Astrocyte (in vitro differentiated cells and primary cell): ENCODE measurements around the gene B3GALT6. TPM values are rescaled to one million over a fixed set of nuclear protein-coding genes. Genes with fewer than 3 reads are reported as not detected.

Source experiments
- DNase-seq: peaks from one replicate; pipeline ENCODE4 v3.0.0-alpha.2; 2010; ENCODE audit warnings: low read depth
- FAIRE-seq: peaks from 2 replicates; lab custom pipeline; 2011; peaks lifted over from hg19 to GRCh38; lab: Jason Lieb, UNC
- H2AFZ ChIP-seq: 2 replicates; pipeline ENCODE4 v1.6.0; 2012; ENCODE audit warnings: low read depth, low read length, inconsistent platforms
- H3K27ac ChIP-seq: 2 replicates; pipeline ENCODE4 v1.5.1; 2011; ENCODE audit warnings: low read depth, low read length, inconsistent platforms
- H3K27me3 ChIP-seq: 2 replicates; pipeline ENCODE4 v1.6.0; 2011; ENCODE audit warnings: low read length, inconsistent platforms; ENCODE audit not compliant: insufficient read depth
- H3K36me3 ChIP-seq: 2 replicates; pipeline ENCODE4 v1.5.1; 2011; ENCODE audit warnings: low read length, inconsistent platforms; ENCODE audit not compliant: insufficient read depth
- H3K4me1 ChIP-seq: 2 replicates; pipeline ENCODE4 v1.5.1; 2011; ENCODE audit warnings: low read length, inconsistent platforms; ENCODE audit not compliant: insufficient read depth
- H3K4me2 ChIP-seq: 2 replicates; pipeline ENCODE4 v1.6.0; 2012; ENCODE audit warnings: low read length, inconsistent platforms
- H3K4me3 ChIP-seq: 2 replicates; pipeline ENCODE4 v1.5.1; 2011; ENCODE audit warnings: low read depth, mild to moderate bottlenecking, low read length, inconsistent platforms; ENCODE audit not compliant: insufficient read depth
- H3K79me2 ChIP-seq: 2 replicates; pipeline ENCODE4 v1.6.0; 2012; ENCODE audit warnings: mild to moderate bottlenecking, low read length, inconsistent platforms; ENCODE audit not compliant: insufficient read depth
- H3K9ac ChIP-seq: 2 replicates; pipeline ENCODE4 v1.6.0; 2012; ENCODE audit warnings: mild to moderate bottlenecking, low read length, inconsistent platforms
- H3K9me3 ChIP-seq: 2 replicates; pipeline ENCODE4 v1.5.1; 2012; ENCODE audit warnings: low read depth, mild to moderate bottlenecking, low read length, inconsistent platforms; ENCODE audit not compliant: insufficient read depth
- H4K20me1 ChIP-seq: 2 replicates; pipeline ENCODE4 v1.6.0; 2012; ENCODE audit warnings: low read length, inconsistent platforms; ENCODE audit not compliant: insufficient read depth
- H3K27ac Mint-ChIP-seq: one replicate; pipeline ENCODE4 v1.8.0; 2021; ENCODE audit warnings: mild to moderate bottlenecking, mixed read lengths; ENCODE audit not compliant: unreplicated experiment
- H3K27me3 Mint-ChIP-seq: one replicate; pipeline ENCODE4 v1.8.0; 2021; ENCODE audit warnings: low read depth, mixed read lengths; ENCODE audit not compliant: unreplicated experiment
- H3K36me3 Mint-ChIP-seq: one replicate; pipeline ENCODE4 v1.8.0; 2021; ENCODE audit warnings: low read depth, mixed read lengths; ENCODE audit not compliant: unreplicated experiment
- H3K4me1 Mint-ChIP-seq: one replicate; pipeline ENCODE4 v1.8.0; 2021; ENCODE audit warnings: low read depth, mixed read lengths; ENCODE audit not compliant: unreplicated experiment
- H3K4me3 Mint-ChIP-seq: one replicate; pipeline ENCODE4 v1.8.0; 2021; ENCODE audit warnings: mild to moderate bottlenecking, moderate library complexity, mixed read lengths; ENCODE audit not compliant: unreplicated experiment
- H3K9me3 Mint-ChIP-seq: one replicate; pipeline ENCODE4 v1.8.0; 2021; ENCODE audit warnings: mild to moderate bottlenecking, mixed read lengths; ENCODE audit not compliant: unreplicated experiment
- CTCF ChIP-seq: IDR thresholded peaks from 2 replicates; pipeline ENCODE4 v1.5.1; 2011; ENCODE audit warnings: low read depth, mild to moderate bottlenecking, inconsistent platforms, low read length, moderate library complexity; ENCODE audit not compliant: insufficient read depth
- EZH2 ChIP-seq: IDR thresholded peaks from 2 replicates; pipeline ENCODE4 v1.6.1; 2012; ENCODE audit warnings: mild to moderate bottlenecking, low read length, inconsistent platforms; ENCODE audit not compliant: insufficient read depth
- total RNA-seq: library from RNA; stranded (reverse); gene quantifications from 2 replicates; pipeline ENCODE4 v1.2.1, GENCODE V29; 2021

Gene B3GALT6
- total RNA-seq, 1 donor from 2014 or later = 22.4 TPM

- Histone ChIP-seq H4K20me1 (no peaks in the 10 kb centered on the region), H3K4me3 (no peak overlapping the region), H3K9ac (no peak overlapping the region), H3K27ac (no peak overlapping the region), H3K36me3 (no peaks in the 10 kb centered on the region), H3K9me3 (no peaks in the 10 kb centered on the region), H2AFZ (no peak overlapping the region), H3K79me2 (no peaks in the 10 kb centered on the region), H3K27me3 (peaks cover 2% of the 10 kb centered on the region), H3K4me2 (no peak overlapping the region), H3K4me1 (no peaks in the 10 kb centered on the region)
- no peaks in the 10 kb centered on the region for H3K4me1 Mint-ChIP-seq
- TF ChIP-seq CTCF = no peak
- no peak for TF ChIP-seq EZH2
- H3K27me3 Mint-ChIP-seq = peaks cover 20% of the 10 kb centered on the region
- H3K36me3 Mint-ChIP-seq = no peaks in the 10 kb centered on the region
- peaks cover 11% of the 10 kb centered on the region for H3K9me3 Mint-ChIP-seq
- FAIRE-seq = no peak
- H3K4me3 Mint-ChIP-seq = no peak overlapping the region
- H3K27ac Mint-ChIP-seq = no peak overlapping the region
- no peak for DNase-seq
These were observed 34.2 kb upstream of the B3GALT6 start for GRCh38 chr1:1197551-1198422.

GRCh38 chr1:1198423-1199140 is 33.5 kb upstream of the B3GALT6 start:
- H3K4me1 ChIP-seq = no peaks in the 10 kb centered on the region
- TF ChIP-seq CTCF = no peak
- TF ChIP-seq EZH2 = no peak

More at GRCh38 chr1:1198423-1199140, 33.5 kb upstream of the B3GALT6 start:
- Histone ChIP-seq H3K4me2 (no peak overlapping the region), H3K9ac (no peak overlapping the region), H3K9me3 (no peaks in the 10 kb centered on the region), H3K4me3 (no peak overlapping the region), H4K20me1 (no peaks in the 10 kb centered on the region), H3K27ac (no peak overlapping the region), H3K79me2 (no peaks in the 10 kb centered on the region), H3K36me3 (no peaks in the 10 kb centered on the region), H3K27me3 (peaks cover 2% of the 10 kb centered on the region), H2AFZ (no peak overlapping the region)
- H3K27me3 Mint-ChIP-seq = peaks cover 20% of the 10 kb centered on the region
- no peak overlapping the region for H3K4me3 Mint-ChIP-seq
- DNase-seq = no peak
- FAIRE-seq = no peak
- H3K27ac Mint-ChIP-seq = no peak overlapping the region
- peaks cover 11% of the 10 kb centered on the region for H3K9me3 Mint-ChIP-seq
- no peaks in the 10 kb centered on the region for H3K36me3 Mint-ChIP-seq
- H3K4me1 Mint-ChIP-seq = no peaks in the 10 kb centered on the region
